Measurements from ENCODE around the gene ACTN4.

The ACTN4 gene

GRCh38 chr19:38662537-38663155 is 15.2 kb downstream of the ACTN4 start:
- no peak for DNase-seq

- DNase-seq, result no peak
These were observed 15.8 kb downstream of the ACTN4 start for GRCh38 chr19:38663156-38663651.

GRCh38 chr19:38663957-38664502 is 16.6 kb downstream of the ACTN4 start:
- DNase-seq, result no peak

- DNase-seq, result no peak
These were observed 17.2 kb downstream of the ACTN4 start for GRCh38 chr19:38664503-38665211.

- no peak for DNase-seq
These were observed 17.9 kb downstream of the ACTN4 start for GRCh38 chr19:38665219-38665931.

- DNase-seq, result no peak
These were observed 18.7 kb downstream of the ACTN4 start for GRCh38 chr19:38665950-38666662.

- no peak for DNase-seq
These were observed 19.4 kb downstream of the ACTN4 start for GRCh38 chr19:38666663-38667511.

GRCh38 chr19:38667661-38668171 is 20.3 kb downstream of the ACTN4 start:
- DNase-seq, result no peak

GRCh38 chr19:38669552-38669951 is 22.1 kb downstream of the ACTN4 start:
- DNase-seq, result no peak

- DNase-seq, result no peak
These were observed 23.5 kb downstream of the ACTN4 start for GRCh38 chr19:38670921-38671398.

- no peak for DNase-seq
These were observed 24.2 kb downstream of the ACTN4 start for GRCh38 chr19:38671654-38672053.

- no peak for DNase-seq
These were observed 25.6 kb downstream of the ACTN4 start for GRCh38 chr19:38673030-38673429.

- no peak for DNase-seq
These were observed 27.1 kb downstream of the ACTN4 start for GRCh38 chr19:38674388-38675171.

- DNase-seq, result no peak
These were observed 28.2 kb downstream of the ACTN4 start for GRCh38 chr19:38675611-38676010.

- no peak for DNase-seq
These were observed 28.8 kb downstream of the ACTN4 start for GRCh38 chr19:38676023-38676877.

GRCh38 chr19:38676878-38677646 is 29.6 kb downstream of the ACTN4 start:
- no peak for DNase-seq

- DNase-seq, result no peak
These were observed 30.9 kb downstream of the ACTN4 start for GRCh38 chr19:38678217-38678890.

- DNase-seq, result no peak
These were observed 31.5 kb downstream of the ACTN4 start for GRCh38 chr19:38678891-38679494.
